ENCODE measurements around the gene GALNT12.

GALNT12 gene

GRCh38 chr9:98783518-98784226 is 23.8 kb upstream of the GALNT12 start:
- H3K79me2 ChIP-seq (ENCODE audit: low read length) = no peaks in the 10 kb centered on the region
- no peak overlapping the region for H3K4me3 ChIP-seq (ENCODE audit: low read length)
- H3K9me3 ChIP-seq (ENCODE audit: insufficient read depth, low read length) = no peaks in the 10 kb centered on the region
- H3K4me1 ChIP-seq (ENCODE audit: low read length) = no peaks in the 10 kb centered on the region
- H3K27ac ChIP-seq (ENCODE audit: low read length) = no peak overlapping the region
- H3K27me3 ChIP-seq (ENCODE audit: low read depth, low read length) = no peaks in the 10 kb centered on the region
- no peak overlapping the region for H3K4me2 ChIP-seq (ENCODE audit: low read length)
- no peak overlapping the region for H2AFZ ChIP-seq (ENCODE audit: low read depth, low read length)
- no peak overlapping the region for H3K9ac ChIP-seq (ENCODE audit: low read length)
- H3K36me3 ChIP-seq (replicated peaks; ENCODE audit: low read depth, low read length) = peaks cover 2% of the 10 kb centered on the region
- 0 out of 2 replicates have a peak, but pooled peaks cover 4% of the 10 kb centered on the region for H4K20me1 ChIP-seq (ENCODE audit: insufficient read depth, low read length)
- no peak for TF ChIP-seq CTCF (IDR thresholded peaks at IDR 0.05; ENCODE audit: low read depth, low read length)
- no peak for TF ChIP-seq EZH2phosphoT487 (IDR thresholded peaks at IDR 0.05; ENCODE audit: low read depth)

GRCh38 chr9:98784831-98785806 is 22.4 kb upstream of the GALNT12 start:
- Histone ChIP-seq H3K27me3 (ENCODE audit: low read depth, low read length) (no peaks in the 10 kb centered on the region), H3K9ac (ENCODE audit: low read length) (no peak overlapping the region), H3K79me2 (ENCODE audit: low read length) (no peaks in the 10 kb centered on the region), H3K4me3 (ENCODE audit: low read length) (no peak overlapping the region), H3K4me1 (ENCODE audit: low read length) (no peaks in the 10 kb centered on the region), H4K20me1 (ENCODE audit: insufficient read depth, low read length) (0 out of 2 replicates have a peak, but pooled peaks cover 4% of the 10 kb centered on the region), H2AFZ (ENCODE audit: low read depth, low read length) (no peak overlapping the region), H3K36me3 (replicated peaks; ENCODE audit: low read depth, low read length) (peaks cover 10% of the 10 kb centered on the region), H3K9me3 (ENCODE audit: insufficient read depth, low read length) (no peaks in the 10 kb centered on the region), H3K4me2 (ENCODE audit: low read length) (no peak overlapping the region), H3K27ac (ENCODE audit: low read length) (no peak overlapping the region)
- TF ChIP-seq EZH2phosphoT487 (IDR thresholded peaks at IDR 0.05; ENCODE audit: low read depth) (no peak), CTCF (IDR thresholded peaks at IDR 0.05; ENCODE audit: low read depth, low read length) (no peak)

GRCh38 chr9:98786750-98787510 is 20.5 kb upstream of the GALNT12 start:
- no peaks in the 10 kb centered on the region for H3K4me1 ChIP-seq (ENCODE audit: low read length)
- no peak overlapping the region for H3K9ac ChIP-seq (ENCODE audit: low read length)
- no peak overlapping the region for H3K4me2 ChIP-seq (ENCODE audit: low read length)
- H3K9me3 ChIP-seq (ENCODE audit: insufficient read depth, low read length) = no peaks in the 10 kb centered on the region
- H3K4me3 ChIP-seq (ENCODE audit: low read length) = no peak overlapping the region
- H3K79me2 ChIP-seq (ENCODE audit: low read length) = 0 out of 2 replicates have a peak, but pooled peaks cover 7% of the 10 kb centered on the region
- no peak overlapping the region for H2AFZ ChIP-seq (ENCODE audit: low read depth, low read length)
- H3K36me3 ChIP-seq (replicated peaks; ENCODE audit: low read depth, low read length) = peaks cover 8% of the 10 kb centered on the region
- peaks cover 16% of the 10 kb centered on the region for H4K20me1 ChIP-seq (ENCODE audit: insufficient read depth, low read length)
- TF ChIP-seq CTCF (IDR thresholded peaks at IDR 0.05; ENCODE audit: low read depth, low read length) = no peak
- TF ChIP-seq EZH2phosphoT487 (IDR thresholded peaks at IDR 0.05; ENCODE audit: low read depth) = no peak
- H3K27me3 ChIP-seq (ENCODE audit: low read depth, low read length) = no peaks in the 10 kb centered on the region
- no peak overlapping the region for H3K27ac ChIP-seq (ENCODE audit: low read length)
